A673 (cell line): ENCODE results near the gene OR10H3. TPM values are rescaled to one million over a fixed set of nuclear protein-coding genes. Genes with fewer than 3 reads are reported as not detected.

Source experiments
- BruUV-seq: library from RNA; stranded (reverse); fragments of 400-500 nt; replicated peaks from 2 replicates; lab custom pipeline; 2021; lab: Mats Ljungman, UMichigan
- CTCF ChIA-PET: fragments of 300-600 bp; sonication (Branson Sonifier 250); formaldehyde crosslinking; loops from one replicate; lab custom pipeline; 2022; ENCODE audit warnings: antibody characterized with exemption; lab: Charles Lee
- POLR2A ChIA-PET: fragments of 300-600 bp; sonication (Branson Sonifier 250); formaldehyde crosslinking; loops from one replicate; lab custom pipeline; 2022; ENCODE audit warnings: antibody characterized with exemption; ENCODE audit not compliant: low non-redundant PET; lab: Charles Lee
- DNase-seq: peaks from one replicate; pipeline ENCODE4 v3.0.0-alpha.2; 2015; ENCODE audit warnings: low spot score
- H3K27ac ChIP-seq: fragments of 200-600 bp; sonication (generic); 2 replicates; pipeline ENCODE4 v1.5.1; 2016; ENCODE audit warnings: mixed run types, low read depth, mild to moderate bottlenecking, mixed read lengths, antibody characterized with exemption, low read length; ENCODE audit not compliant: poor library complexity, severe bottlenecking
- H3K27me3 ChIP-seq: fragments of 200-600 bp; sonication (generic); replicated peaks from 2 replicates; pipeline ENCODE4 v1.6.1; 2017; ENCODE audit warnings: mixed run types, low read depth, mild to moderate bottlenecking, mixed read lengths, antibody characterized with exemption, low read length; ENCODE audit not compliant: insufficient read depth, poor library complexity
- H3K36me3 ChIP-seq: fragments of 200-600 bp; sonication (generic); 2 replicates; pipeline ENCODE4 v1.6.1; 2016; ENCODE audit warnings: mixed run types, mild to moderate bottlenecking, mixed read lengths, antibody characterized with exemption, low read length; ENCODE audit not compliant: insufficient read depth, poor library complexity, severe bottlenecking
- H3K4me1 ChIP-seq: fragments of 200-600 bp; sonication (generic); 2 replicates; pipeline ENCODE4 v1.6.1; 2017; ENCODE audit warnings: mixed run types, mild to moderate bottlenecking, mixed read lengths, antibody characterized with exemption, low read length; ENCODE audit not compliant: insufficient read depth, poor library complexity, severe bottlenecking
- H3K4me3 ChIP-seq: fragments of 200-600 bp; sonication (generic); 2 replicates; pipeline ENCODE4 v1.5.1; 2016; ENCODE audit warnings: low read depth, mixed run types, mild to moderate bottlenecking, mixed read lengths, low read length; ENCODE audit not compliant: poor library complexity, severe bottlenecking
- H3K9me3 ChIP-seq: fragments of 200-600 bp; sonication (generic); 2 replicates; pipeline ENCODE4 v1.6.1; 2016; ENCODE audit warnings: mixed run types, low read depth, mild to moderate bottlenecking, mixed read lengths, antibody characterized with exemption, low read length; ENCODE audit not compliant: poor library complexity, severe bottlenecking
- EZH2 ChIP-seq: fragments of 200-600 bp; sonication (generic); IDR thresholded peaks from 2 replicates; pipeline ENCODE4 v1.6.1; 2017; ENCODE audit warnings: borderline replicate concordance, low read depth, mild to moderate bottlenecking, mixed read lengths, antibody characterized with exemption, low read length; ENCODE audit not compliant: poor library complexity, severe bottlenecking
- intact Hi-C: fragments of 100-400 bp; cut with micrococcal nuclease; formaldehyde crosslinking; loops from one replicate; pipeline ENCODE4 v1.10.0; 2022; ENCODE audit not compliant: unreplicated experiment
- total RNA-seq: library from RNA; stranded (reverse); gene quantifications from 2 replicates; pipeline ENCODE4 v1.2.3, GENCODE V29; 2021
- TF ChIP-seq, protein P1 (sequence below): fragments of 300-800, 200-600 bp; sonication (generic); conservative IDR thresholded peaks from 2 replicates; pipeline ENCODE4 v1.5.1; 2017; ENCODE audit warnings: low read depth, mild to moderate bottlenecking, antibody characterized with exemption, low read length, moderate library complexity, mixed read lengths

OR10H3 gene
- total RNA-seq, 1 experiment from 2014 or later: not detected

DNA sequence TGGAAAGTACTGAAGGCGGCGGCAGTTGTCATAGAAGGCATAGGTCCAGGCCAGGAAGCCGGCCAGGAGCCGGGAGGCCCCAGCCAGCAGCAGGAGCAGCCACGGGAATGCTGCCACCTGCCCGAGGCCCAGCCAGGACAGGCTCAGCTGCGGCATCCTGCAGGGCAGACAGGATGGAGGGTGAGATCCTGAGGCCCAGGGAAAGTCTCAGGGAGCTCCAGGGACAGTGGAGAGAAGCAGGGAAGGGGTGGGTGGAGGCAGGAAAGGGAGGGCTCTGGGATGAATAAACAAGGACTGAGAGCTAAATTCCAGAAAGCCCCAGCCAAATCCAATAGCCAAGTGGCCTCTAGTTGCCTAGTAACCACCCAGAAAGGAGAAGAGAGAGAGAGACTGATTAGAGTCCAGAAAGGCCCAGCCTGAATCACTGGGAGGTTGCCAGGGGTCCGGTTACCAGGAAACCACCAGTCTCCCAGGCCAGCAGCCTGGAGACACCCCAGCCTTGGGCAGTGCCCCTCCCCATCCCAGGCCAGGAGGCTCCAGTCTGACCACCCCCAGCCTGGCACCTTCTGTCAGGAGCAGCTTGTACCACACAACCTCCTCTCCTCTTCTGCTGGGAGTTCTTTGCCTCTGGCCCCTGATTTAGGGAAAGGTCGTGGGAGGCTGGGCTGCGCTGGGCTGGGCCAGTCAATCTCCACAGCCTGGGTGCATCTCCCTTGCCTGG lies 42.1 kb downstream of the OR10H3 start:
- no peak overlapping the region for H3K4me3 ChIP-seq
- H3K27me3 ChIP-seq: peaks cover 3% of the 10 kb centered on the region
- no peak overlapping the region for H3K27ac ChIP-seq
- ChIA-PET CTCF (no interaction called here), POLR2A (no interaction called here)
- no peaks in the 10 kb centered on the region for H3K4me1 ChIP-seq
- no TSS peak for BruUV-seq
- peak; percentile 6 for DNase-seq
- no peak for TF ChIP-seq EZH2
- TF ChIP-seq, protein P1, sequence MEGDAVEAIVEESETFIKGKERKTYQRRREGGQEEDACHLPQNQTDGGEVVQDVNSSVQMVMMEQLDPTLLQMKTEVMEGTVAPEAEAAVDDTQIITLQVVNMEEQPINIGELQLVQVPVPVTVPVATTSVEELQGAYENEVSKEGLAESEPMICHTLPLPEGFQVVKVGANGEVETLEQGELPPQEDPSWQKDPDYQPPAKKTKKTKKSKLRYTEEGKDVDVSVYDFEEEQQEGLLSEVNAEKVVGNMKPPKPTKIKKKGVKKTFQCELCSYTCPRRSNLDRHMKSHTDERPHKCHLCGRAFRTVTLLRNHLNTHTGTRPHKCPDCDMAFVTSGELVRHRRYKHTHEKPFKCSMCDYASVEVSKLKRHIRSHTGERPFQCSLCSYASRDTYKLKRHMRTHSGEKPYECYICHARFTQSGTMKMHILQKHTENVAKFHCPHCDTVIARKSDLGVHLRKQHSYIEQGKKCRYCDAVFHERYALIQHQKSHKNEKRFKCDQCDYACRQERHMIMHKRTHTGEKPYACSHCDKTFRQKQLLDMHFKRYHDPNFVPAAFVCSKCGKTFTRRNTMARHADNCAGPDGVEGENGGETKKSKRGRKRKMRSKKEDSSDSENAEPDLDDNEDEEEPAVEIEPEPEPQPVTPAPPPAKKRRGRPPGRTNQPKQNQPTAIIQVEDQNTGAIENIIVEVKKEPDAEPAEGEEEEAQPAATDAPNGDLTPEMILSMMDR: no peak
- H3K36me3 ChIP-seq: no peaks in the 10 kb centered on the region
- H3K9me3 ChIP-seq: no peaks in the 10 kb centered on the region
- intact Hi-C loops: no loop called here

DNA sequence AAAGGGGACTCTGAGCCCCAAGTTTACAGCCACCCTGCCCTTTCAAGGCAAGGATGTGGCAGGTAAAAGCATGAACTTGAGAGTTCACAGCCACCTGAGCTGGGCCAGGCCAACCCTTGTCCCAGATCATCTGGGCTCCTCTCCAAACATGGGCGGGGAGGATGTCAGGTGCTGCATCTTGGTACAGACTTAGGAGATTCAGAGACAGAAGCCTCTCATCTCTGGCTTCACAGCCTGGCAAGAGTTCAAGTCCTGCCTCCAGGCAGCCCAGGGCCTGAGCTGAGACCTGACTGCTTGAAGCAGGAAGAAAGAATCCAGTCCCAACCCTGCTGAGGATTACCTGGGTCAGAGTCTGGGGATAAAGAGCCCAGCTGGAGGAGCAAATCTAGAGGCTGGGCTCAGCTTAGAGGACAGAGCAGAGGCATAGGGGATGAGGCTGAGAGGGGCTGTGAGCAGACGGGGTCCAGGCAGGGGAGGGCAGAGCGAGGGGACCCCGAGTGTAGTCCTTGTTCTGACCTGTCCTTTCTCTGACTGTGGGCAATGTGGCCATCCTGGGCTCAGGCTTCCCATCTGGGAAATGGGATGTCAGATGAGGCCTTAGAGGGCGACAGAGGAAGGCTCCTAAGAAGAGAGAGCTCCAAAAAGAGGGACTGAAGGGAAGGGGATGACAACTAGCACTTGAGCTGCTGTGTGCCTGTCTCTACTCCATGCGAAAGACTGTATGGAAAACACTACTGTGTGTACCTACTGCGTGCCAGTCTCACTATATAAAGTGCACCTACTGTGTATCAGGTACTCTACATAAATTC lies 43.0 kb downstream of the OR10H3 start:
- DNase-seq: no peak
- H3K4me1 ChIP-seq: no peaks in the 10 kb centered on the region
- ChIA-PET CTCF (no interaction called here), POLR2A (no interaction called here)
- H3K27ac ChIP-seq: no peak overlapping the region
- no TSS peak for BruUV-seq
- no peak for TF ChIP-seq EZH2
- TF ChIP-seq, protein P1: no peak
- no peak overlapping the region for H3K4me3 ChIP-seq
- no peaks in the 10 kb centered on the region for H3K36me3 ChIP-seq
- intact Hi-C loops: no loop called here
- H3K27me3 ChIP-seq: peaks cover 3% of the 10 kb centered on the region
- H3K9me3 ChIP-seq: no peaks in the 10 kb centered on the region

DNA sequence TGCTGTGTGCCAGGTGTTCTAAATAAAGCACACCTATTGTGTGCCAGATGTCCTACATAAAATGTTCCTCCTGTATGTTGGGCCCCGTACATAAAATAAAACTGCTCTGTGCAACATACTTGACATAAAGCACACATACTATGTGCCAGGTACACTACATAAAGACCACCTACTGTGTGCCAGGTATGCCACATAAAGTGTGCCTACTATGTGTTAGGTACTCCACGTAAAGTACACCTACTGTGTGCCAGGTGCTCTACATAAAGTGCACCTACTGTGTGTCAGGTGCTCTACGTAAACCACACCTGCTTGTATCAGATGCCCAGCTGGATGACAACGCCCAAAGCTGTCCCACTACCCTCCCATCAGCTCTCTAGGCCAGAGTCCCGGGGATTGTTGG lies 43.9 kb downstream of the OR10H3 start:
- no peak for DNase-seq
- Histone ChIP-seq H3K4me3 (no peak overlapping the region), H3K9me3 (no peaks in the 10 kb centered on the region), H3K27ac (no peak overlapping the region), H3K36me3 (no peaks in the 10 kb centered on the region), H3K27me3 (peaks cover 3% of the 10 kb centered on the region), H3K4me1 (no peaks in the 10 kb centered on the region)
- intact Hi-C loops: no loop called here
- ChIA-PET POLR2A (no interaction called here), CTCF (no interaction called here)
- TF ChIP-seq EZH2: no peak
- TF ChIP-seq, protein P1: no peak
- no TSS peak for BruUV-seq
